ENCODE results near the gene TRIM34. TPM values are rescaled to one million over a fixed set of nuclear protein-coding genes. Genes with fewer than 3 reads are reported as not detected.

The TRIM34 gene
- total and polyA plus RNA-seq, 2 of the 4 experiments (the other 2 are of a cell fraction) = 6.1 to 8.6 TPM

DNA sequence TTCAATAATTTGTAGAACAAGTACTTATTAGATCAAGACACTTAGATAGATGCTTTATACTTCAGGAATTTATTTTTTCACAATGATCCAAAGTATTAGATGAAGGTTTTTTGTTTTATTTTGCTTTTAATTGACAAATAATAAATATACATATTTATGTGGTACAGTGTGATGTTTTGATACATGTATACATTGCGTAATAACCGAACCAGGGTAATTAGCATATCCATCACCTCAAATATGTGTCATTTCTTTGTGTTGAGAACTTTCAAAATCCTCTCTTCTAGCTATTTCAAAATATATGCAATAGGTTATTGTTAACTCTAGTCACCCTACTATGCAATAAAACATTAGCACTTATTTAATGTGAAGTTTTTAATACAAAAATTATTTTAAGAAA lies 38.7 kb downstream of the TRIM34 start:
- ChIA-PET POLR2A (ENCODE audit: unreplicated experiment) (no interaction called here), CTCF (no interaction called here)
- no peaks in the 10 kb centered on the region for H3K9me3 ChIP-seq (ENCODE audit: control insufficient read depth, insufficient read depth, low read length)
- H3K18ac ChIP-seq (ENCODE audit: low read depth, low read length) = no peak overlapping the region
- H3K79me1 ChIP-seq (ENCODE audit: low read depth in 1 of 2, low read length in 2 of 2) = peaks cover 0 to 4% of the 10 kb centered on the region in 2 experiments; a peak in 1 of 4 replicates
- H4K5ac ChIP-seq (ENCODE audit: low read depth, low read length) = no peak overlapping the region
- H3K4me2 ChIP-seq (ENCODE audit: low read depth, low read length) = no peak overlapping the region
- no peak overlapping the region for H2AFZ ChIP-seq (replicated peaks; ENCODE audit: low read length, poor library complexity)
- no peak overlapping the region for H3K4ac ChIP-seq (ENCODE audit: low read depth, low read length)
- H4K8ac ChIP-seq (ENCODE audit: low read depth in 2 of 2, low read length in 2 of 2) = no peak overlapping the region
- H3K27me3 ChIP-seq (ENCODE audit: control insufficient read depth, insufficient read depth, low read length) = no peaks in the 10 kb centered on the region
- no peak overlapping the region for H3K27ac ChIP-seq (ENCODE audit: insufficient read depth, low read length)
- H3K56ac ChIP-seq (ENCODE audit: extremely low read depth, insufficient read depth, low read length) = no peak overlapping the region
- no peak overlapping the region for H2BK5ac ChIP-seq (ENCODE audit: low read depth, low read length, poor library complexity, severe bottlenecking)
- no CpG with 5 or more reads among the region's 2 CpGs for WGBS, 2 experiments (ENCODE audit: extremely low coverage in 2 of 2, insufficient read length in 1 of 2)
- H2AK9ac ChIP-seq (replicated peaks; ENCODE audit: low read depth, low read length, poor library complexity) = no peak overlapping the region
- no peak overlapping the region for H3K23ac ChIP-seq (ENCODE audit: low read depth, low read length)
- dilution Hi-C loops (cut with HindIII; ENCODE audit: low sequenced_read_pairs, unreplicated experiment) = no loop called here
- no peak overlapping the region for H3K9ac ChIP-seq (ENCODE audit: low read depth, low read length)
- DNase-seq = no peak
- H3K36me3 ChIP-seq (ENCODE audit: control insufficient read depth, insufficient read depth, low read length) = peaks cover 17% of the 10 kb centered on the region
- no peaks in the 10 kb centered on the region for H3K9me1 ChIP-seq (ENCODE audit: insufficient read depth, low read length)
- H2BK120ac ChIP-seq (ENCODE audit: low read depth, low read length) = no peak overlapping the region
- H4K91ac ChIP-seq (ENCODE audit: insufficient read depth, low read depth, low read length) = no peak overlapping the region
- in situ Hi-C loops (cut with MboI; ENCODE audit: low sequenced_read_pairs) = no loop called here
- H2BK15ac ChIP-seq (ENCODE audit: low read depth, low read length) = no peak overlapping the region
- BruUV-seq (replicated peaks) = no TSS peak
- no peak overlapping the region for H2AK5ac ChIP-seq (ENCODE audit: low read depth, low read length)
- H2BK20ac ChIP-seq (ENCODE audit: low read depth, low read length) = no peak overlapping the region
- no peak for ATAC-seq (ENCODE audit: low read depth)
- intact Hi-C loops (cut with micrococcal nuclease) = no loop called here
- no peak overlapping the region for H3K4me3 ChIP-seq (ENCODE audit: insufficient read depth, low read depth, low read length)
- no peak for TF ChIP-seq SMC3 (IDR thresholded peaks at IDR 0.05; ENCODE audit: low read depth, low read length)
- TF ChIP-seq CEBPB (IDR thresholded peaks at IDR 0.05; ENCODE audit: low read depth, low read length) = peak; percentile 91
- H3K4me1 ChIP-seq (ENCODE audit: control insufficient read depth, insufficient read depth, low read length) = no peaks in the 10 kb centered on the region; the same call in 1 of the 2 replicates
- no peaks in the 10 kb centered on the region for H4K20me1 ChIP-seq (ENCODE audit: insufficient read depth, low read length)
- H3K14ac ChIP-seq (replicated peaks; ENCODE audit: low read depth, low read length) = no peak overlapping the region
